GM21717 (cell line): ENCODE results near the gene RHBDF1.

Experiments
- ATAC-seq: cut with Tn5 transposase; IDR thresholded peaks from one replicate; pipeline ENCODE4 v1.9.1; 2021; ENCODE audit warnings: mild to moderate bottlenecking, moderate library complexity; ENCODE audit not compliant: unreplicated experiment

The RHBDF1 gene

DNA sequence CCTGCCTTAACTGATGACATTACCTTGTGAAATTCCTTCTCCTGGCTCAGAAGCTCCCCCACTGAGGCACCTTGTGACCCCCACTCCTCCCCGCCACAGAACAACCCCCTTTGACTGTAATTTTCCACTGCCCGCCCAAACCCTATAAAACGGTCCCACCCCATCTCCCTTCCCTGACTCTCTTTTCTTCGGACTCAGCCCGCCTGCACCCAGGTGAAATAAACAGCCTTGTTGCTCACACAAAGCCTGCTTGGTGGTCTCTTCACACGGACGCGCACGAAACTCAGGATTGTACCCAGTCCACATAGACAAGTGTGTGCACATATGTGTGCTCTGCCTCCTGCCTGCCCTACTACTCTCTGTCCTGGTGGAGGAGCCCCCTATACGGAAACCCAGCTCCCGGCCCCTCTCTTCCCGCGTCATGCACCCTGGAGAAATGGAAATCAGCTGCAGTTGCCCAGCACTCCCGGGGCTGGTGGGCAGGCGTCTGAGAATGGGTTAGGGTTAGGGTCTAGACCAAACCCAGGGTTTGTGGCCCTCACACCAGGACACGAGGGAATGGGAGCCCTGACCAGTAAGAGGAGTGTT, 2.4 kb upstream of the RHBDF1 start:
- ATAC-seq: no peak

DNA sequence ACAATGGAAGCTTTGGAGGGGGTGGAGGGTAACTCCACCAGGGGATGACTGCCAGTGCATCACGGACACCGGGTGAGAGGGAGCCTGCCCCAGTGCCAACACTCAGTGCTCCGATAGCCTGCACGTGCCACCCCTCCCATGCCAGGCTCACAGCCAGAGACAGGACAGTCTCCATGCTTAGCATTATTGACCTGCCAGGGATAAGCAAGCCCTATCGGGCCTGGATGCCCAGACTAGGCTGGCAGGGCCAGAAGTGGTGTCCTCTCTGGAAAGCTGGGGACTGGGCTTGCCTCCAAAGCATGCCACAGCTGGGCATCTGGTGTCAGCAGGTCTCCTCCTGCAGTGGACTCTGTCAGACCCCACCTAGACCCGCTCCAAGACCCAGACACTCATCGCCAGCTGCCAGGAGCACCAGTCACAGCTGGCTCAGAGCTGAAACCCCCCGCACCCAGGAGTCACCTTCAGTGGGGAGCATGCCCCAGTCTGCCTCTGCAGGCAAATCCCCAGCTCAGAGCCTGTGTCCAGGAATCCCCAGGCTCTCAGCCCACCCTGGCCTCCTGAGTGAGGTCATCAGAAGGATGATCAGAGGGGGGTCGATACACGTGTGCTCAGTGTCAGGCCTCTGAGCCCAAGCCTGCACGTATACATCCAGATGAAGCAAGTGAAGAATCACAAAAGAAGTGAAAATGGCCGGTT, 1.8 kb upstream of the RHBDF1 start:
- no peak for ATAC-seq

DNA sequence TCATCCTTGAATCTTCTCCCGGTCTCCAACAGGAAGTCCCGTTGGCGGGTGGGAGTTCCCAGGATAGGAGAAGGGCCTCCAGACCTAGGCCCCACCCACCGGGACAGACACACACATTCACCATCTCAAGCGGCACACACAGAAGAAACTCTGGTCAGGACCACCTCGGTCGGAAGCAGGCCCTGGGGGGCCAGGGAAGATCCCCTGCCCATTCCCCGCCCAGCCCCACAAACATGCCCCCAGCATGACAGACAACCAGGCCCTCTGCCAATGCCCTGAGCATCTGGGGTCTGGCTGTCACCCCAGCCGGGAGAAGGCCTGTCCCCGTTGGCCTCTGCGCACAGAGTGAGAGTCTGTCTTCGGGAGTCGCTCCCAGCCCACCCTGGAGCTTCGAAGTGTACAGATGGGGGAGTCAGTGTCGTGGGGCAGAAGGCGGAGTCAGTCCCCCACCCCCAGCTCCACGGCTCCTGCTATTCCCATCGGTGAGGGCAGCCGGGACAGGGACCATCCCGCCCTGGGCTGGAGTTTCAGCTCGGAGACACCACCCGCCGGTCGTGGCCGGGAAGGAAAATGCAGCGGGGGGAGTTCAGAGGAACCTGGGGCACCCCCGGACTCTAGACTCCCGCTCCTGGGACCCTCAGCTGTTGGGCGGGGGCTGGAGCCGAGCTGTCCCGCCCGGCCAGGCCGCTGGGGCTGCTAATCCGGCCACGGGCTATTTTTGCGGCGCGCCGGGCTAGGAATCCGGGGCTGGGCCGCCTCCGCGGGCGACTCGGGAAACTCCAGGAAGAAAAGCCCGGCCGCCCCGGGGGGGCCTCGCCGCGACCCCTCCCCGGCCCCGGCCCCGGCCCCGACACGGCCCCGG, 660 bp downstream of the RHBDF1 start:
- no peak for ATAC-seq

DNA sequence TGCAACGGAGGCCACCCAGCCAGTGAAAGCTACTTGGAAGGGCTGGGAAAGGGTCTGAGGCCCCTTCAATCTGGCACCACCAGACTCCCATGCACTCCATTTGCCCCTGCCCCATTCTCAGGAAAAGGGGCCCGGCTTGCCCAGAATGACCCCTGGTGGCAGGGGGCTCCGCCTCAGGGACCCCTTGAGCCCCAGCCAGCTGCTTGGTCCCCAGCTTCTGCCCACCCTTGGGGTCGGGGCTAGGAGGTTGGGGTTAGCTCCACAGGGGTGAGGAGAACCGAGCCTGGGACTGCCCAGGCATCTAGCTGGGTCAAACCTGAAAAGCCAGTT, 1.3 kb downstream of the RHBDF1 start:
- no peak for ATAC-seq

DNA sequence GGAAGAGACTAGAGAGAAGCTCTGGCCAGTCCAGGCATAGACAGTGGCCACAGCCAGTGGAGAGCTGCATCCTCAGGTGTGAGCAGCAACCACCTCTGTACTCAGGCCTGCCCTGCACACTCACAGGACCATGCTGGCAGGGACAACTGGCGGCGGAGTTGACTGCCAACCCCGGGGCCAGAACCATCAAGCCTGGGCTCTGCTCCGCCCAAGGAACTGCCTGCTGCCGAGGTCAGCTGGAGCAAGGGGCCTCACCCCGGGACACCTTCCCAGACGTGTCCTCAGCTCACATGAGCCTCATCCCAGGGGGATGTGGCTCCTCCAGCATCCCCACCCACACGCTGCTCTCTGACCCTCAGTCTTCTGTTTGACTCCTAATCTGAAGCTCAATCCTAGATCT, 3.2 kb downstream of the RHBDF1 start:
- no peak for ATAC-seq

GRCh38 chr16:67884-68789, 4.3 kb downstream of the RHBDF1 start:
- no peak for ATAC-seq

GRCh38 chr16:67183-67791, 5.1 kb downstream of the RHBDF1 start:
- no peak for ATAC-seq

GRCh38 chr16:66309-67182, 5.9 kb downstream of the RHBDF1 start:
- ATAC-seq: no peak

- no peak for ATAC-seq
These were observed 6.7 kb downstream of the RHBDF1 start for GRCh38 chr16:65745-66144.

DNA sequence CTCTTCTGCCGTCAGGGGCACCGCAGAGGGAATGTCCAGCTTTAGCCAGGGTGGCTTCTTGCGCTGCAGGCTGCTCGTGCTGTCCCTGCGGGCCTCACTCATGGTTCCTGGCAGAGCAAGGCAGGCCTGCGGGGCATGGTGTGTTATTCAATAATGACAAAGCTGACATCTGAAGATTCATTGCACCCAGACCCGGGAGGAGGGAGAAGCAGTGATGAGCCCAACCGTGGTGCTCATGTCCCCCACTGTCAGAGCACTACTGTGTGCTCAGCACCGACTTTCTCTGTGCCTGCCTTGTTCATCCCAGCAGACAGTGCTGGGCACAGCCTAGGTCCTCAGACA, 7.5 kb downstream of the RHBDF1 start:
- ATAC-seq: no peak

DNA sequence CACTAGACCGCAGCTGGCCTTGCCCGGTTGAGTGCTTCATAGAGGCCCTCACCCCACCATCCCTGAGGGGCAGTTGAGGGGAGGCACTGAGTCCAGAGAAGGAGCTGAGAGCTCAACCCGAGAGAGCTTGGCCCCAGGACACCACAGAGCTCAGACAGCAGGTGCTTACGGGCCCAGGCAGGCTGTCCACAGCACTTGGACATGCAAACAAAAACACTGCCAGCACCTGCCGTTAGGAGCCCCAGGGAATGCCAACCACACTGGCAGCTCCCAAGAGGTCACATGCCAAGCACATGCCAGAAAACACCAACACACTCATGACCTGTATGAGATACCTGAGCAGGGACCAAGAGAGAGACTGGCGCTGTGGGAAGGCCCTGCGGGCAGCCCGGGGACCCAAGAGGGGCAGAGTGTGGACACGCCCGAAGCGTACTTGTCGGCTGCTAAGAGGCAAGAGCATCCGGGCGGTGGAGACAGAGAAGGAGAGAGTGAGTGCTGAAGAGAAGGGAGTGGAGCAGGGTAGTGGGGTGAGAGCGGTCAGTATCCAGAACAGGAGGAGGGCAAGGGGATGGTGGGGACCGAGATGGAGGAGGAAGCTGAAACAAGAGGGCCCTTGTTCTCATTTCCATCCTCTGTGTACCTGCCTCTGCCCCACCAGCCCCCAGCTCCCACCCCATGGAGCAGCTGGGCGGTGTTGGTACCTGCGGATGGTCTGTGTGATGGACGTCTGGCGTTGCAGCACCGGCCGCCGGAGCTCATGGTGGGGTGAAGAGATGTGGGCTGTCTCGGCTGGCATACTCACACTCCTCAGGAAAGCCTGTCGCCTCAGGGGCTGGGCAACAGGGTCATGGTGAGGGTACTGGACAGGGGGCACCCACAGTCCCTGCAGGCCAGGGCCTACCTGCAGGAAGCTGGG, 8.2 kb downstream of the RHBDF1 start:
- ATAC-seq: no peak

DNA sequence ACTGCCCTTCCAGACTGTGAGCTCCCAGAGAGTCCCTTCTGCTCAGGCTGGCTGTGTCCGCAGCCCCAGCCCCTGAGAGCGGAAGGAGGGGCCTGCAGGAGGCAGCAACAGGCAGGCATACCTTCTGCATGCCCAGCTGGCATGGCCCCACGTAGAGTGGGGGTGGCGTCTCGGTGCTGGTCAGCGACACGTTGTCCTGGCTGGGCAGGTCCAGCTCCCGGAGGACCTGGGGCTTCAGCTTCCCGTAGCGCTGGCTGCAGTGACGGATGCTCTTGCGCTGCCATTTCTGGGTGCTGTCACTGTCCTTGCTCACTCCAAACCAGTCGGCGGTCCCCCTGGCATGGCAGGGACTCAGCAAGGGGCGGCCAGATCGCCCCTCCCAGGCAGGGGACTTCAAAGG, 9.0 kb downstream of the RHBDF1 start:
- ATAC-seq: no peak

GRCh38 chr16:62968-63391, 9.5 kb downstream of the RHBDF1 start:
- ATAC-seq: no peak

DNA sequence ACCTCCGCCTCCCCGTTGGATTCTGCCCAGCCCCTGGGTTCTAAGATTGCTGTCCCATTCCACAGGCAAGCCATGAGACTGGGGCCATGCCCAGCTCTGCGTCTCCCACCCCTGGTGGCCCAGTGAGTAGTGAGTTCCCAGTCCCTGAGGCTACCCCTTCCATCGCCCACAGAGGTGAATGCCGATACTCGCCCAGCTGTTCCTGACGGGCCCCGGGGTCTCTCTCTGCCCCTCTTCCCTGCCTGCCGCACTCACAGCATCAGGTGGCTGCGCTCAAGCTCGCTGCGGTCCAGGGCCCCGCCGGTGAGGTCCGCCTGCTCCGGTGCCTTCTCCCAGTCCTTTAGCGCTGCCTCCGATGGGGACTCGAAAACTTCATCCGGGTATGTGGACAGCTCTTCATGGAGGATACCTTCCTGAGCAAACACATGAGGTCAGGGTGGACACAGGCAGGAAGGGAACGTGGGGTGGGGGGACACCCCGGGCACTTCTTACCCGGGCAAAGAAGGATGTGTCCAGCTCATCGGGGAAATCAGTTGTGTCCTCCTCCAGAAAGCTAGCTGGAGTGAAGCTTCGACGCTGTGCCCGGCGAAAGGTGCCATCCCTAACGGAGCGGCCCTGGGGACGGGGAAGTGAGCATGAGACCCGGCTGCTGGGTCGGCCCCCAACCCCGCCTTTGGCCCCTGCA, 10.0 kb downstream of the RHBDF1 start:
- no peak for ATAC-seq

GRCh38 chr16:61879-62281, 10.6 kb downstream of the RHBDF1 start:
- ATAC-seq: no peak

DNA sequence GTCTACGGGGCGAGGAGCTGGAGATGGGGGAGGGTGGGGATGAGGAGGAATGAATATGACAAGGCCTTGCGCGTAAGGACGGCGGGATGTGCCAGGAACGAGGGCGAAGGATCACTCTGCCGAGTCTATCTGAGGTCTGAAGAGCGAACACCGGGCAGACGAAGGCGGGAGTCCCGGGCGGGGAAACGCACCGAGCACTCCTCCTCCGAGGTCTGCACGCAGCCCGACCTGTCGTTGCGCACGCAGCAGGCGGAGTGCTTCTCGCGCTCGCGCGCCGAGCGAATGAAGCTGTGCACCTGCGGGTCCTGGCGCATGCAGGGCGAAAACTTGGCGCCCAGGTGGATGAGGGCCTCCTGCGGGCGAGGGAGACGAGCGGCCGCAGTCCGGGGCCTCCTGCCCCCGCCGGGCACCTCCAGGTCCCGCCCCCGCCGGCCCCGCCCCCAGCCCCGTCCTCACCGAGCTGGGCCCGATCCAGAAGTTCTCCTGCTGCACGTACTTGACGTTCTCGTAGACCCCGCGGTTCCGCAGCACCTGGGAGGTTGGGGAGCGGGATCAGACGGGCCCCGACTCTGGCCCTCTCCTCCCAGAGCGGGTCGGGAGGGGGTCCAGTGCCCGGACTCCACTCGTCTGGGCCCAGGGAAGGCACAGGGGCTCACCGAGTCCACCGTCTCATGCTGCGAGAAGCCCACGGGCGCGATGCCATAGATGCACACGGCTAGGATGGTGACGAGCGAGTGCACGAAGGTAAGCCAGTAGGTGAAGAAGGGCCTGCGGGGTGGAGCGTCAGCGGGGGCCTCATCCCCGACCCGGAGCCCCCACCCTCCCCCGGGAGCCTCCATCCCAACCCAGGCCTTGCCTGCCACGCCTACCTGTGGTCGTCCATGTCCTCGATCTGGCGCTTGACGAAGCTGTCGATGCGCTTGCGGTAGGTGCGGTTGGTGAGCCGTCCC, 11.2 kb downstream of the RHBDF1 start:
- no peak for ATAC-seq

DNA sequence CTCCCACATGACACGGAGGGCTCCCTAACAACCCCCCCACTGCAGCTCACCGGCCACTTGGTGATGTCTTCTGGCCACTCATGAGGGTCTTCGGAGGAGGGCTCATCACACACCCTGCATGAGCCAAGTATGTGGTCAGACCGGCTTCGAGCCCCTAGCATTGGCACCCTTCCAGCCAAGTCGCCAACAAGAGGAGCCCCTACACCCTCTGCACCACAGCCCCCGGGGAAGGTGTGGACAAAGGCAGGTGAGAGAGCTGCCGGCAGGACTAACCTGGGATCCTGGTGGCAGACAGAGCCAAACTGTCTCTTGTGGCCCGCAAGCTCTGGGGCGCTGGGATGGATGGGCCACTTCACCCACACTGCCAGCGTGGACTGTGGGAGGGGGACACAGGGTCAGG, 12.3 kb downstream of the RHBDF1 start:
- no peak for ATAC-seq
